MM.1S (cell line): ENCODE results near the gene SUCNR1.
A peak's percentile ranks its signal among the peaks of the same experiment; 100 is the strongest.

Experiments
- DNase-seq: peaks from one replicate; pipeline ENCODE4 v3.0.0-alpha.2; 2015
- H2AFZ ChIP-seq: fragments of 300-600 bp; sonication (generic); 2 replicates; pipeline ENCODE4 v1.6.0; 2016; ENCODE audit warnings: antibody characterized with exemption, low read length
- H3F3A ChIP-seq: fragments of 300-600 bp; sonication (generic); 2 replicates; pipeline ENCODE4 v1.6.1; 2016; ENCODE audit warnings: mild to moderate bottlenecking, antibody characterized with exemption, low read length, moderate library complexity, mixed read lengths; ENCODE audit not compliant: insufficient read depth
- H3K27ac ChIP-seq: fragments of 300-600 bp; sonication (generic); 2 replicates; pipeline ENCODE4 v1.5.1; 2016; ENCODE audit warnings: mild to moderate bottlenecking, low read length
- H3K27me3 ChIP-seq: fragments of 300-600 bp; sonication (generic); replicated peaks from 2 replicates; pipeline ENCODE4 v1.6.0; 2016; ENCODE audit warnings: low read length; ENCODE audit not compliant: insufficient read depth
- H3K36me3 ChIP-seq: fragments of 300-600 bp; sonication (generic); replicated peaks from 2 replicates; pipeline ENCODE4 v1.6.1; 2016; ENCODE audit warnings: mild to moderate bottlenecking, low read length, mixed read lengths; ENCODE audit not compliant: insufficient read depth
- H3K4me1 ChIP-seq: fragments of 300-600 bp; sonication (generic); 2 replicates; pipeline ENCODE4 v1.6.1; 2016; ENCODE audit warnings: low read length, mixed read lengths
- H3K4me2 ChIP-seq: fragments of 300-600 bp; sonication (generic); 2 replicates; pipeline ENCODE4 v1.6.0; 2016; ENCODE audit warnings: low read depth, low read length
- H3K4me3 ChIP-seq: fragments of 300-600 bp; sonication (generic); 2 replicates; pipeline ENCODE4 v1.5.1; 2016; ENCODE audit warnings: low read length, mixed read lengths
- H3K79me2 ChIP-seq: fragments of 300-600 bp; sonication (generic); 2 replicates; pipeline ENCODE4 v1.6.1; 2016; ENCODE audit warnings: mixed run types, low read length, mixed read lengths
- H3K9ac ChIP-seq: fragments of 300-600 bp; sonication (generic); 2 replicates; pipeline ENCODE4 v1.6.1; 2016; ENCODE audit warnings: low read length, mixed read lengths
- H3K9me2 ChIP-seq: fragments of 300-600 bp; sonication (generic); replicated peaks from 2 replicates; pipeline ENCODE4 v1.6.1; 2016; ENCODE audit warnings: mild to moderate bottlenecking, low read length, mixed read lengths; ENCODE audit not compliant: insufficient read depth
- H3K9me3 ChIP-seq: fragments of 300-600 bp; sonication (generic); replicated peaks from 2 replicates; pipeline ENCODE4 v1.6.1; 2016; ENCODE audit warnings: mild to moderate bottlenecking, low read length, mixed read lengths; ENCODE audit not compliant: insufficient read depth
- H4K20me1 ChIP-seq: fragments of 300-600 bp; sonication (generic); 2 replicates; pipeline ENCODE4 v1.6.1; 2016; ENCODE audit warnings: mild to moderate bottlenecking, low read length, moderate library complexity, mixed read lengths; ENCODE audit not compliant: insufficient read depth
- EZH2 ChIP-seq: fragments of 300-600 bp; sonication (generic); optimal IDR thresholded peaks from 2 replicates; pipeline ENCODE3; 2017; ENCODE audit warnings: low read depth, mild to moderate bottlenecking, antibody characterized with exemption, low read length, mixed read lengths
- EZH2phosphoT487 ChIP-seq: fragments of 300-600 bp; sonication (generic); IDR thresholded peaks from 2 replicates; pipeline ENCODE4 v1.6.1; 2018; ENCODE audit warnings: antibody characterized with exemption, low read length
- TF ChIP-seq, protein P1 (sequence below): fragments of 300-600 bp; sonication (generic); IDR thresholded peaks from 2 replicates; pipeline ENCODE4 v1.5.1; 2016; ENCODE audit warnings: antibody characterized with exemption, low read length, mixed read lengths

SUCNR1 gene

DNA sequence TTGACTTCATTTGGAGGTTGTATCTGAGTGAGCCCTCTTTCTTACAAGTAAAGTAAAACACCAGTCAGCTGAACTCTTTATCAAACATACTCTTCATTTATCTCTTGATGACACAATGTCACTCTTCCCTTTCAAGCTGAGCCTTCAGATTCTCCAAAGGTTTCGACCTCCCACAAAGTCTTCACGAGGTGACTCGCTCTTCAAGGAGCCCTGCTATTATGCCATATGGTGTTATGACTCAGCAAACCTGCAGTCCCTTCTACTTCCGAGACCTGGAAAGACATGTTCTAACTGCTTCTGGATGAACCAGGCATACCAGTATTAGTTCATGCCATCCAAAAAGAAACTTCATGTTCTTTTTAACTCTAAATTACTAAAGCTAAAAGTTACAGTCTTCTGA, 36.4 kb upstream of the SUCNR1 start:
- no peak for TF ChIP-seq EZH2
- no peak for TF ChIP-seq EZH2phosphoT487
- TF ChIP-seq, protein P1, sequence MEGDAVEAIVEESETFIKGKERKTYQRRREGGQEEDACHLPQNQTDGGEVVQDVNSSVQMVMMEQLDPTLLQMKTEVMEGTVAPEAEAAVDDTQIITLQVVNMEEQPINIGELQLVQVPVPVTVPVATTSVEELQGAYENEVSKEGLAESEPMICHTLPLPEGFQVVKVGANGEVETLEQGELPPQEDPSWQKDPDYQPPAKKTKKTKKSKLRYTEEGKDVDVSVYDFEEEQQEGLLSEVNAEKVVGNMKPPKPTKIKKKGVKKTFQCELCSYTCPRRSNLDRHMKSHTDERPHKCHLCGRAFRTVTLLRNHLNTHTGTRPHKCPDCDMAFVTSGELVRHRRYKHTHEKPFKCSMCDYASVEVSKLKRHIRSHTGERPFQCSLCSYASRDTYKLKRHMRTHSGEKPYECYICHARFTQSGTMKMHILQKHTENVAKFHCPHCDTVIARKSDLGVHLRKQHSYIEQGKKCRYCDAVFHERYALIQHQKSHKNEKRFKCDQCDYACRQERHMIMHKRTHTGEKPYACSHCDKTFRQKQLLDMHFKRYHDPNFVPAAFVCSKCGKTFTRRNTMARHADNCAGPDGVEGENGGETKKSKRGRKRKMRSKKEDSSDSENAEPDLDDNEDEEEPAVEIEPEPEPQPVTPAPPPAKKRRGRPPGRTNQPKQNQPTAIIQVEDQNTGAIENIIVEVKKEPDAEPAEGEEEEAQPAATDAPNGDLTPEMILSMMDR: no peak
- Histone ChIP-seq H3F3A (no peaks in the 10 kb centered on the region), H3K27me3 (no peaks in the 10 kb centered on the region), H3K9ac (no peak overlapping the region), H3K4me1 (no peaks in the 10 kb centered on the region), H2AFZ (no peak overlapping the region), H4K20me1 (no peaks in the 10 kb centered on the region), H3K9me2 (no peaks in the 10 kb centered on the region), H3K79me2 (no peaks in the 10 kb centered on the region), H3K9me3 (no peaks in the 10 kb centered on the region), H3K27ac (no peak overlapping the region), H3K36me3 (no peaks in the 10 kb centered on the region), H3K4me2 (no peak overlapping the region), H3K4me3 (no peak overlapping the region)
- no peak for DNase-seq

DNA sequence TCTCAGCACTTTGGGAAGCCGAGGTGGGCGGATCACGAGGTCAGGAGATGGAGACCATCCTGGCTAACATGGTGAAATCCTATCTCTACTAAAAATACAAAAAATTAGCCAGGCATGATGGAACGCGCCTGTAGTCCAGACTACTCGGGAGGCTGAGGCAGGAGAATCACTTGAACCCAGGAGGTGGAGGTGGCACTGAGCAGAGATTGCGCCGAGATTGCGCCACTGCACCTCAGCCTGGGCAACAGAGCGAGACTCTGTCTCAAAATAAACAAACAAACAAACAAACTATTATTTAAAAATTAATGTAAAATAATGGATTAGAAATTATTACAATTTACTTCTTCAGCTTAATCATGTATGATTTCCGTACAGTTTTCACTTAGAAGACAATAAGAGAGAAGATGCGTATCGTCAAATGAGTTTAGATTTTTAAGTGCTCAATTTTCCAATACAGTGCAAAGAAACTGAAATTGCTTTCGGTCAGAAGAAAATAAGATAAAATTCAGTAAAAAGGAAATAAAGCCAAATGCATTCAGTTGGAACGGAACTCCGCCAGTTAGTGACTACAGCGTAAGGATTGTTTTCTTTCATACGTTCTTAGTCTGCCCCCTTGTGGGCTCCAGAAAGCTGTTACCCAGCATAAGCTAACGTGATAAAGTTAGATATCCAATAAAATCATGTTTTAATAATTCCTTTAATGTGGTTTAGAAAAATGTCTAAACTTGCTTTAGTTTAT, 34.7 kb upstream of the SUCNR1 start:
- Histone ChIP-seq H3K9ac (no peak overlapping the region), H3F3A (no peaks in the 10 kb centered on the region), H3K4me3 (no peak overlapping the region), H3K27me3 (no peaks in the 10 kb centered on the region), H2AFZ (no peak overlapping the region), H3K36me3 (no peaks in the 10 kb centered on the region), H3K4me1 (no peaks in the 10 kb centered on the region), H3K9me2 (no peaks in the 10 kb centered on the region), H3K27ac (no peak overlapping the region), H3K4me2 (peak overlapping the region; percentile 35; the same call in 1 of the 2 replicates), H4K20me1 (no peaks in the 10 kb centered on the region), H3K9me3 (no peaks in the 10 kb centered on the region), H3K79me2 (no peaks in the 10 kb centered on the region)
- TF ChIP-seq EZH2: no peak
- TF ChIP-seq, protein P1: peak; percentile 72
- DNase-seq: peak; percentile 72

DNA sequence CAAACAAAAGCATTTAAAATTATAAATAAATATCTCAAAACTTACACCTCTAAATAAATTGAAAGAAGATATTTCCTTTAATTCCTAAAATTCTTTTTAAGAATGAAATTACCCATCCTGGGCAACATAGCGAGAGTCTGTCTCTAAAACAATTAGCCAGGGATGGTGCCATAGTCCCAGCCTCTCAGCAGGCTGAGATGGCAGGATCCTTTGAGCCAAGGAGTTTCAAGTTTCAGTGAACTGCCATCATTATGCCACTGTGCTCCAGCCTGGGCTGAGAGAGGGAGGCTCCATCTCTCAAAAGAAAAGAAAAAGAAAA, 34.2 kb upstream of the SUCNR1 start:
- H3K4me1 ChIP-seq: no peaks in the 10 kb centered on the region
- H3K79me2 ChIP-seq: no peaks in the 10 kb centered on the region
- H3K27ac ChIP-seq: no peak overlapping the region
- no peaks in the 10 kb centered on the region for H3K9me2 ChIP-seq
- no peaks in the 10 kb centered on the region for H3K36me3 ChIP-seq
- H2AFZ ChIP-seq: no peak overlapping the region
- H3F3A ChIP-seq: no peaks in the 10 kb centered on the region
- H3K4me2 ChIP-seq: no peak overlapping the region
- no peak overlapping the region for H3K9ac ChIP-seq
- H3K9me3 ChIP-seq: no peaks in the 10 kb centered on the region
- DNase-seq: no peak
- H3K27me3 ChIP-seq: no peaks in the 10 kb centered on the region
- TF ChIP-seq EZH2phosphoT487: no peak
- TF ChIP-seq, protein P1: no peak
- no peak for TF ChIP-seq EZH2
- H3K4me3 ChIP-seq: no peak overlapping the region
- H4K20me1 ChIP-seq: no peaks in the 10 kb centered on the region
